Glomerular endothelial cell (primary cell): Measurements from ENCODE around the gene DESI2. TPM values are rescaled to one million over a fixed set of nuclear protein-coding genes. Genes with fewer than 3 reads are reported as not detected.

Experiments used
- DNase-seq: peaks from one replicate; pipeline ENCODE4 v3.0.0-alpha.2; 2011; ENCODE audit warnings: low read depth, low spot score; ENCODE audit errors: extremely low read depth
- total RNA-seq: library from RNA; depleted of rRNA; stranded (reverse); fragments of >200 nt; gene quantifications from 2 replicates; pipeline ENCODE4 v1.2.3, GENCODE V29; 2015

Gene DESI2
- 38.5 and 41.3 TPM in 2 replicates for total RNA-seq

DNA sequence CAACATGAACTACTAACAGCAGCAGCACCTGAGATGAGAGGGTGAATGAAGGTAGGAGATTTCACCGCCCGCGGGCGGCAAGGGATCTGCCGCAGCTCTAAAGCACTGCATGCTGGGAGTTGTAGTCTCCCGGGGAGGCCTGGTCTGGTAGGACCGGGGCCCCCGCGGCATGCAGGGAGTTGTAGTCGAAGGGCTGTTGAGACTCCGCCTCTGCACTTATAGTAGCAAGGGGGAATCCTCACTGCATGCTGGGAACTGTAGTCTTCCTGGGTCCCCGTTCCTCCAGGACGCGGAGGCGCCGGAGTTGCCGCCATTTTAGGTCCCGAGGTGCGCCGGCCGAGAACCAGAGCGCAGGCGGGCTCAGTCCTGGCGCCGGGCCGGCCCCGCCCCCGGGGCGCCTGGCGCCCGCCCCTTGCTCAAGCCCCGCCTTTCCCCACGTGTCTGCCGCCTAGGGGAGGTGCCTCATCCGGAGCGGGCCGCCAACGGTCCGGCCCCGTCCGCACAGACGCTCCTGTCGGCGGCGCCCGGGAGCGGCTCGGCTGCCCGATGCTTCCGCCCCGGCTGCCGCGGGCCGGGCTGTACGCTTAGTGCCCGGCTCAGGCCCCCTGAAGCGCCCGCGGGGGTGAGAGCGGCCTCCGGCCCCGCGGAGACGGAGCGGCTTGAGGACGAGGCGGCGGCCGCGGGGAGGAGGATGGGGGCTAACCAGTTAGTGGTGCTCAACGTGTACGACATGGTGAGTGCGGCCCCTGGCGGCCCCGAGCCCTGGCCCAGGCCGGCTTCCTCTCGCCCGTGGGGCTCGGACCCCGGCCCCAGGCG, at the start of gene DESI2:
Gene DESI2 (plus strand): TSS at position 504 of the 816 bp plus-strand sequence. CDS start 188 bp downstream, at position 692.
- DNase-seq, result peak; percentile 89

DNA sequence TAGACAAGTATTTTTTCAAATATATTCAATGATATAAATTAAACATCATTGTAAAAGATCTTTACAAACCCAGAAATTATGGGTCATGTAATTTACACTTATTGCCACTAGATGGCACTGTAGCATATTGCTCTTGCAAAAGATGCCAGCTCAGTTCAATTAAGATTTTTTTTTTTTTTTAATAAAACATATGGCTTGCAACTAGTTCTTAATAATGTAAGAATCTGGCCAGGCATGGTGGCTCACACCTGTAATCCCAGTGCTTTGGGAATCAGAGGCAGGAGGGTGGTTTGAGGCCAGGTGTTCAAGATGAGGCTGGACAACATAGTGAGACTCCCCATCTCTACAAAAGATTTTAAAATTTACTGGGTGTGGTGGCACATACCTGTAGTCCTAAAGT, 49.4 kb upstream of the DESI2 start:
- DNase-seq, result no peak

DNA sequence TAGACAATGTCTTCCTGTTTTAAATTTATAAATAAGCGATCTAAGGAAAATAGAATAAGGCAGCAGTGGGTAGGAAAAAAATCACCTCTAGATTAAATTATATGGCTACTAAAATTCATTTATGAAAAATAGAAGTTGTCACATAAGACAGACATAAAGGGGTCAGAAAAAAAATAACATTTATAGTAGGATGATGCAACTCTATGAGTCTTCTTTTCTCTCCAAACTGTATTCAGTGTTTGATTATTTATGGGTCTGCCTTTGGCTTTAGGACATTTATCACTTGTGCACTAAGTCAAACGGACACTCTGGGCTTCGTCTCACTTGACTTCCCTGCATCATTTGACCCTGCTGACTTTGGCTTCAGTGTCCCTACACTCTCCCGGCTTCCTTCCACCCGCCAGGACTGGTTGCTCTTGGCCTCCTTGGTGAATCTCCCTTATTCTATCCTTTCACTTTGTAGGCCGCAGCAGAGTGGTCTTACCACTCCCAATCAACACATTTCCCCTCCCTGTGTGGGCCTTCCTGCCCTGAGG, 47.0 kb upstream of the DESI2 start:
- DNase-seq, result no peak

DNA sequence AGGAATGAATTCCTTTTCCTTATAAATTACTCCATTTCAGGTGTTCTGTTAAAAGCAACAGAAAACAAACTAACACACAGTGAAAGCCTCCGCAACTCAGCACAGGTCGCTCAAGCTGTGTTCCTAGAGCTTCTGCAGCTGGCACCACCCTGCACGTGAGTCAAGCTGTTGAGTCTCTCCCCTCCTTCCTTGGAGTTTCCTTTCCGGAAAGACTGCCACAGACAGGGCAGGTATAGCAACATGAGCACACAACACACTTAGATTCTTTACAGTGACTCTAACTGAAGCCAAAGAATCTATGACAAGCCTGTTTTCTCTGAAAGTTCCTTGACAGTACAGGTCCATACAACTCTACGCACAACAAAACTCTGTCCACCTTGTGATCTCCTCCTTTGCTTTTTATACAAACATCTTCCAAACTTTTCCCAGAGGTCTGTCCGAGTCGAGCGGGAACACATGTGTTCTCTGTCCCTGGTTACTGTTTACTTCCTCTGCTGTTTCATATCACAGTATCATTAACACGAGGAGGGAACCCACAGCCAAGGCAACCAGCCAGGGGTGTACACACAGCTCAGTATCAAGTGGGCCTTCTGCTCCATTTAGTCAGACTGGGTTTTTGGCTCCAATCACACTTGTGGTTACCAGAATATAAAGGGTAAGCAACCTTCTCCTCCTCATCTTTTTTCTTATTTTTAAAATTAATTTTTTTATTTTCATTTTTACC, 38.7 kb upstream of the DESI2 start:
- DNase-seq, result no peak

DNA sequence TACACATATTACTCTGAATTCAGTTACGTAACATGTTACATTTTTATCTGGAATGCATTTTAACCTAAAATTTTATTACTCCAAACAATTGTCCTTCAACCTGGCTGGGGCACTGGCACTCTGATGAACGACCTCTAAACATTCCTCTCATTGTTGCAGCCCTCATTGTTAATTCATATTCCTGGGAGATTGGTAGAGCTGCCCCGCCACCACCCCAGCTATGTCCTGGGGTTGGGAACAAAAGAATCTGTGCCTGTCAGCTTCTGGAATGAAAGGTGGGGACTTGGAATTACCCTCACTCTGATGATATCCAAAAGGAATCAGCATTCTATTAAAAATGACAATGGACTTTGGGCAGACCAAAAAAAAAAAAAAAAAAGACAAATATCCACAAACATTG, 38.0 kb upstream of the DESI2 start:
- no peak for DNase-seq

DNA sequence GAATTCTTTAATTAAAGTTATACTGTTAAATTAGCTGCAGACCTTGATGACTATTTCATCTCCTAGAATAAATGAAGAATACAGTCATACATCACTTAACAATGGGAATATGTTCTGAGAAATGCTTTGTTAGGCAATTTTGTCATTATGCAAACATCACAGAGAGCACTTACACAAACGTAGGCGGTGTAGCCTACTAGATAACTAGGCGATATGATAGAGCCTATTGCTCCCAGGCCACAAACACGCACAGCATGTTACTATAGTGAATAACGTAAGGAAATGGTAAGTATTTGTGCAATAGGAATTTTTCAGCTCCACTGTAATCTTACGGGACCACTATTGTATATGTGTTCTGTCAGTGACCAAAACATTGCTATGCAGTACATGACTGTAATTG, 37.6 kb upstream of the DESI2 start:
- DNase-seq, result no peak

- no peak for DNase-seq
Observed at GRCh38 chr1:244626709-244627108, 26.2 kb upstream of the DESI2 start.

- DNase-seq, result no peak
Observed at GRCh38 chr1:244628789-244629188, 24.1 kb upstream of the DESI2 start.

- no peak for DNase-seq
Observed at GRCh38 chr1:244633140-244633539, 19.8 kb upstream of the DESI2 start.

DNA sequence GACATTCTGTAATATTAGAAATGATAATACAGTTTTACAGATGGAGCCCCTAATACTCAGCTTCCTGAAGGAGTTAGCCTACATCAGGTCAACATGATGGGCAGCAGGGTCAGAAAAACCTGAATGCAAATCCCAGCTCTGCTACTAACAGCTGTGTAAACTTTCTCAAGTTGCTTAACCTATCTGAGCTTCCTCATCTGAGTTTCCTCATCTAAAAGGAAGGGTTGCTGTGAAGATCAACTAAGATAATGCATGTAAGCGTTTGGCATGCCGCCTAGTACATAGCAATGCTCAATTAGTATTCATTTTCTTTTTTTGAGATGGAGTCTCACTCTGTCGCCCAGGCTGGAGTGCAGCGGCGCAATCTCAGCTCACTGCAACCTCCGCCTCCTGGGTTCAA, 18.4 kb upstream of the DESI2 start:
- no peak for DNase-seq

DNA sequence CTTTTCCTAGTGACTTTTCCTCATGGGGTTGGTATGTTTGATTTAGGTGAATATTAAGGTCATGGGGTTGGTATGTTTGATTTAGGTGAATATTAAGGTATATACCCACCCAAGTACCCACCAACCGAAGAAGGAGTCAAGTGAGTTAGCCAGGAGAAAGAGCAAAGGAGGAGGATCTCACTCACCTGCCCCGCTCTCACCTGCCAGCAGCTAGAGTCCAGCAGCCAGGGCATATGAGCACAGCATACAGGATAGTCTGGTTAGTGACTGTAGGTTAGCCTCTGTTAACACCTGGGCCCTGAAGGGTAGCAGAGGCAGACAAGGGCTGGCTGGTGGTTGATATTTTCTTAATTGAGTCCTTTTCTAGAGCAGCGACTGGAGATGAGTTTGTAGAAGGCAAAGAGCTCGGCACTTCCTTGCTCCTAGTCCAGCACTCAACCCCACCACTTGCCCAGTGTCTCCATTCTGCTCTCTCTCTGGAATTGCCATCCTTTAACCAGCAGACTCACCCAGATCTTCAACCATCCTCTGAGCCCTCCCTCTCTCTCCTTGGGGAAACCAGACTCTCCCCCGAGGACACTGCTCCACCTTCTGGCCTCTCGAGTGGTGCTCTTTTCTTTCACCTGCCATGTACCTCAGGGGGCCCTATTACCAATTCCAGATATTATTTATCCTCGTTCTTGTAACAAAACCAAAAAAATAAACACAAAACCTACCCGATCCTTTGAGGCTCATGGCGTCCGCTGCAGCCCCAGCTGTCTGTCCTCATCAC, 16.3 kb upstream of the DESI2 start:
- DNase-seq, result no peak

- no peak for DNase-seq
Observed at GRCh38 chr1:244639561-244639960, 13.4 kb upstream of the DESI2 start.

DNA sequence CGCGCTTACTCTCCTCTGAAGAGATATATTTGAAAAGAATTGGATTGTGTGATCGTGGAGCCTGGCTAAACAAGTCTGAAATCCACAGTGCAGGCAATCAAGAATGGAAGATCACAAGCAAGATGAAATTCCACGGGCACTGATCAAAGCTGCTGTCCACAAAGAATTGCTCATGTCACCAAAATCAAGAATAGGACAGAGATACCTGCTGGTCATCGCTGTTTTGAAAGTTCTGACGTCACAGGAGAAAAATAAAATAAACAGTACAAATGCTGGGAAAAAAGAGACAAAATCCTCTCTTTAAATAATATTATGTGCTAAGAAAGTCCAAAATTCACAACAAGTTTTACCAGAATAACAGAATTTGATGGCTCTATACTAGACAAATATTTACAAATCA, 12.0 kb upstream of the DESI2 start:
- no peak for DNase-seq

- DNase-seq, result no peak
Observed at GRCh38 chr1:244642526-244642925, 10.4 kb upstream of the DESI2 start.

GRCh38 chr1:244642988-244643387, 9.9 kb upstream of the DESI2 start:
- DNase-seq, result no peak

DNA sequence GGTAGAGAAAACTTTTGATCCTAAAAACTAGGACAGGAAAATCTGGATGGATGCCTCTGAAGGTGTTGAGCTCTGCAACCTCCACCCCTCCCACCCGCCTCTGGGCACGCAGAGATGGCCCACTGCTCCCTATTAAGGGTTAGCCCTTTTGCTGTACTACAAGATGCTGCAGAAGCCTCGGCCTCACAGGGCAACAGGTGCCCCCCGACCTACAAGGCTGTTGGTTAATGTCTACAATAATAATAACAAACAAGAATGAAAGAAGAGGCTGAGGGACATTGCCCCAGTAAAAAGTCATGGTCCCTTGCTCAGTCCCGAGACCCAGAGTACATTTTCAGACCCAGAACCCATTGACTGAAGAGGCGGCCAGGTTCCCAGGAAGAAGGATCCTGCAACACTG, 7.5 kb upstream of the DESI2 start:
- no peak for DNase-seq

GRCh38 chr1:244645890-244646289, 7.0 kb upstream of the DESI2 start:
- DNase-seq, result no peak

DNA sequence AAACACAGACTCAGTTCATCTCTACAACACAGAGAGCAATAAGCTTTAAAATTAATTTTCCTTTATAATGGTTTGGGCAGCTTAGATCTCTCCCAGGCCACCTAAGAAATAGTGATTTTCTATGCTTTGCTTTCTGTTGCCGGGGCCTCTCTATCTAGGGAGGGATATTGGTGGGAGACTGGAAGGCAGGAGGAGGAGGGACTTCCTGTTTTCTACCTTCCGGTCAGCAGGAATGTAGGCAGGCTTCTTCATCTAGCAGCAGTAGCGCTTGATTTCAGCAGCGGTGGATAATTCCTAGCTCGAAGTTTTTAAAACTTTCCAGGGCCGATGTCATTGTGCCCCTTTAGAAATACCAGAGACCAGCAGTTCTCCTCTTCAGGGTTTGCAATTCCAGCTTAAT, 5.1 kb upstream of the DESI2 start:
- no peak for DNase-seq

GRCh38 chr1:244651956-244652622, 837 bp upstream of the DESI2 start:
- no peak for DNase-seq

- DNase-seq, result no peak
Observed at GRCh38 chr1:244653439-244654107, 647 bp downstream of the DESI2 start.
